ENCODE results near the gene FCHSD2.

The FCHSD2 gene

DNA sequence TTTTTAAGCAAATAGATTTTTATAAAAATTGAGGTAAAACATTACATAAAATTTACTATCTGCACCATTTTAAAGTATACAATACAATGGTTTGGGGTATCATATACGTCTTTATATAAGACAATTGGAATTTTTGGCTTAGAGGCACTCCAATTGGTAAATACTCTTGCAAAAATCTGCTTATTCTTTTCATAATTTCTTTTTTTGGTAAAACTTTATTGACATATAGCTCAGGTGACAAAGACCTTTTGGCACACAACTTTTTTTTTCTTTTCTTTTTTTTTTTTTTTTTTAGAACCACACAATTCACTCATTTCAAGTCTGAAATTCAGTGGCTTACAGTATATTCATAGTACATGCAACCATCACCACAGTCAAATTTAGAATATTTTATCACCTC lies 270.1 kb downstream of the FCHSD2 start:
- no peaks in the 10 kb centered on the region for H3F3A ChIP-seq (ENCODE audit: insufficient read depth, low read length)
- no peak for TF ChIP-seq EZH2 (IDR thresholded peaks at IDR 0.05; ENCODE audit: borderline replicate concordance, low read length)
- TF ChIP-seq, protein P1, sequence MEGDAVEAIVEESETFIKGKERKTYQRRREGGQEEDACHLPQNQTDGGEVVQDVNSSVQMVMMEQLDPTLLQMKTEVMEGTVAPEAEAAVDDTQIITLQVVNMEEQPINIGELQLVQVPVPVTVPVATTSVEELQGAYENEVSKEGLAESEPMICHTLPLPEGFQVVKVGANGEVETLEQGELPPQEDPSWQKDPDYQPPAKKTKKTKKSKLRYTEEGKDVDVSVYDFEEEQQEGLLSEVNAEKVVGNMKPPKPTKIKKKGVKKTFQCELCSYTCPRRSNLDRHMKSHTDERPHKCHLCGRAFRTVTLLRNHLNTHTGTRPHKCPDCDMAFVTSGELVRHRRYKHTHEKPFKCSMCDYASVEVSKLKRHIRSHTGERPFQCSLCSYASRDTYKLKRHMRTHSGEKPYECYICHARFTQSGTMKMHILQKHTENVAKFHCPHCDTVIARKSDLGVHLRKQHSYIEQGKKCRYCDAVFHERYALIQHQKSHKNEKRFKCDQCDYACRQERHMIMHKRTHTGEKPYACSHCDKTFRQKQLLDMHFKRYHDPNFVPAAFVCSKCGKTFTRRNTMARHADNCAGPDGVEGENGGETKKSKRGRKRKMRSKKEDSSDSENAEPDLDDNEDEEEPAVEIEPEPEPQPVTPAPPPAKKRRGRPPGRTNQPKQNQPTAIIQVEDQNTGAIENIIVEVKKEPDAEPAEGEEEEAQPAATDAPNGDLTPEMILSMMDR (IDR thresholded peaks at IDR 0.05; ENCODE audit: low read length): no peak
- no peak overlapping the region for H2AFZ ChIP-seq (ENCODE audit: low read length)
- no peak overlapping the region for H3K4me3 ChIP-seq (ENCODE audit: low read depth, low read length, poor library complexity, severe bottlenecking)
- H3K27me3 ChIP-seq (ENCODE audit: insufficient read depth, low read length): no peaks in the 10 kb centered on the region
- H3K4me1 ChIP-seq (ENCODE audit: insufficient read depth, low read length, severe bottlenecking): no peaks in the 10 kb centered on the region
- no peaks in the 10 kb centered on the region for H3K9me2 ChIP-seq (ENCODE audit: low read depth, low read length)
- no peak overlapping the region for H3K27ac ChIP-seq (ENCODE audit: low read depth, low read length, poor library complexity, severe bottlenecking)
- H3K9ac ChIP-seq (ENCODE audit: low read length): no peak overlapping the region
- H3K79me2 ChIP-seq (ENCODE audit: insufficient read depth, low read length): no peaks in the 10 kb centered on the region
- H3K36me3 ChIP-seq (ENCODE audit: insufficient read depth, low read length): peaks cover 78% of the 10 kb centered on the region
- no peaks in the 10 kb centered on the region for H3K9me3 ChIP-seq (ENCODE audit: low read length)
- H3K4me2 ChIP-seq (ENCODE audit: low read length): no peak overlapping the region
- H4K20me1 ChIP-seq (ENCODE audit: insufficient read depth, low read length): no peaks in the 10 kb centered on the region

DNA sequence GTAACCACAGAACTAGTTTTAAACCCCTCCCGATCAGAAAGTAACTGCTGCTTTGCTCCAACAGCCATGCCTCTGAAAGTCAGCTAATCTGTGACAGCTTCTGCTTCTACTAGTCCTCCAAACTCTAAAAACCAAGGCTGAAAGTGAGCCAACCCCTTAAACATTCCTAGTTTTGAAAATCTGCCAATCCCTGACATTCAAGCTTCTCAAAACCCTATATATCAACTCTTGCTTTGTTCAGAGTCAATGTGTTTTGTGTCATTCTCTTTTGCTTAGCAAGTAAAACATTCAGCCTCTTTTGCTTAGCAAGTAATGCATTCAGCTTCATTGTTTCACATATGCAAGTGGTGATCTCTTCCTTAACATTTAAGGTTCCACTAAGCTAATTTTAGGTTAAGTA lies 271.0 kb downstream of the FCHSD2 start:
- no peaks in the 10 kb centered on the region for H3K27me3 ChIP-seq (ENCODE audit: insufficient read depth, low read length)
- H3K9ac ChIP-seq (ENCODE audit: low read length): no peak overlapping the region
- H3K4me2 ChIP-seq (ENCODE audit: low read length): no peak overlapping the region
- H3K79me2 ChIP-seq (ENCODE audit: insufficient read depth, low read length): no peaks in the 10 kb centered on the region
- peaks cover 79% of the 10 kb centered on the region for H3K36me3 ChIP-seq (ENCODE audit: insufficient read depth, low read length)
- H3K27ac ChIP-seq (ENCODE audit: low read depth, low read length, poor library complexity, severe bottlenecking): no peak overlapping the region
- H3K9me2 ChIP-seq (ENCODE audit: low read depth, low read length): no peaks in the 10 kb centered on the region
- H3F3A ChIP-seq (ENCODE audit: insufficient read depth, low read length): no peaks in the 10 kb centered on the region
- no peak overlapping the region for H2AFZ ChIP-seq (ENCODE audit: low read length)
- no peaks in the 10 kb centered on the region for H3K4me1 ChIP-seq (ENCODE audit: insufficient read depth, low read length, severe bottlenecking)
- TF ChIP-seq EZH2 (IDR thresholded peaks at IDR 0.05; ENCODE audit: borderline replicate concordance, low read length): no peak
- TF ChIP-seq, protein P1 (IDR thresholded peaks at IDR 0.05; ENCODE audit: low read length): no peak
- H3K4me3 ChIP-seq (ENCODE audit: low read depth, low read length, poor library complexity, severe bottlenecking): no peak overlapping the region
- no peaks in the 10 kb centered on the region for H4K20me1 ChIP-seq (ENCODE audit: insufficient read depth, low read length)
- H3K9me3 ChIP-seq (ENCODE audit: low read length): no peaks in the 10 kb centered on the region

- H3K4me2 ChIP-seq (ENCODE audit: low read length): no peak overlapping the region
- H3K36me3 ChIP-seq (ENCODE audit: insufficient read depth, low read length): peaks cover 72% of the 10 kb centered on the region
- no peak overlapping the region for H3K4me3 ChIP-seq (ENCODE audit: low read depth, low read length, poor library complexity, severe bottlenecking)
- H2AFZ ChIP-seq (ENCODE audit: low read length): no peak overlapping the region
- no peaks in the 10 kb centered on the region for H3K9me2 ChIP-seq (ENCODE audit: low read depth, low read length)
- TF ChIP-seq EZH2 (IDR thresholded peaks at IDR 0.05; ENCODE audit: borderline replicate concordance, low read length): no peak
- TF ChIP-seq, protein P1 (IDR thresholded peaks at IDR 0.05; ENCODE audit: low read length): no peak
- H3K4me1 ChIP-seq (ENCODE audit: insufficient read depth, low read length, severe bottlenecking): no peaks in the 10 kb centered on the region
- H4K20me1 ChIP-seq (ENCODE audit: insufficient read depth, low read length): no peaks in the 10 kb centered on the region
- H3K9ac ChIP-seq (ENCODE audit: low read length): no peak overlapping the region
- H3K9me3 ChIP-seq (ENCODE audit: low read length): no peaks in the 10 kb centered on the region
- no peaks in the 10 kb centered on the region for H3K79me2 ChIP-seq (ENCODE audit: insufficient read depth, low read length)
- H3K27ac ChIP-seq (ENCODE audit: low read depth, low read length, poor library complexity, severe bottlenecking): no peak overlapping the region
- no peaks in the 10 kb centered on the region for H3F3A ChIP-seq (ENCODE audit: insufficient read depth, low read length)
- no peaks in the 10 kb centered on the region for H3K27me3 ChIP-seq (ENCODE audit: insufficient read depth, low read length)
Measured at GRCh38 chr11:72869831-72870230, 272.3 kb downstream of the FCHSD2 start.

All from OCI-LY1 (cell line).